Ascending aorta (tissue), 2 donors: ENCODE measurements around the gene EPHA1. TPM values are rescaled to one million over a fixed set of nuclear protein-coding genes. Genes with fewer than 3 reads are reported as not detected.

Experiments
- DNase-seq, 2 donors: peaks; one replicate each; pipeline ENCODE4 v3.0.0-alpha.2; 2019; ENCODE audit warnings: low spot score in 2 of 2
- H3K27ac ChIP-seq, 2 donors: fragments of 200-600 bp; sonication (generic); one replicate each; pipeline ENCODE4 v1.5.1; 2016 to 2017; ENCODE audit warnings: mild to moderate bottlenecking in 1 of 2
- H3K27me3 ChIP-seq: fragments of 200-600 bp; sonication (generic); one replicate; pipeline ENCODE4 v1.5.1; 2017
- H3K36me3 ChIP-seq, 2 donors: fragments of 200-600 bp; sonication (generic); one replicate each; pipeline ENCODE4 v1.5.1; 2016
- H3K4me1 ChIP-seq, 2 donors: fragments of 200-600 bp; sonication (generic); one replicate each; pipeline ENCODE4 v1.5.1; 2016 to 2017; ENCODE audit warnings: mild to moderate bottlenecking in 1 of 2
- H3K4me3 ChIP-seq, 2 donors: fragments of 200-600 bp; sonication (generic); one replicate each; pipeline ENCODE4 v1.5.1; 2016 to 2017; ENCODE audit warnings: mild to moderate bottlenecking in 1 of 2
- H3K9me3 ChIP-seq, 2 donors: fragments of 200-600 bp; sonication (generic); one replicate each; pipeline ENCODE4 v1.5.1; 2016
- intact Hi-C: fragments of 100-400 bp; cut with DNase I; formaldehyde crosslinking; loops from one replicate; pipeline ENCODE4 v1.15.1; 2023
- total RNA-seq: library from RNA; depleted of rRNA; stranded (reverse); fragments of >200 nt; gene quantifications from one replicate; pipeline ENCODE4 v1.1.0, GENCODE V29; 2016
- TF ChIP-seq, protein P1 (sequence below), 3 experiments: fragments of 200-600 bp in 2 of 3; fragments of 450-650 bp in 1 of 3; sonication (generic) in 2 of 3; IDR thresholded peaks; one replicate each; pipeline ENCODE4 v1.5.1; 2016 to 2019; ENCODE audit warnings: antibody characterized with exemption in 3 of 3, mild to moderate bottlenecking in 1 of 3, moderate library complexity in 1 of 3

The EPHA1 gene
- total RNA-seq, 1 donor from 2014 or later: not detected

DNA sequence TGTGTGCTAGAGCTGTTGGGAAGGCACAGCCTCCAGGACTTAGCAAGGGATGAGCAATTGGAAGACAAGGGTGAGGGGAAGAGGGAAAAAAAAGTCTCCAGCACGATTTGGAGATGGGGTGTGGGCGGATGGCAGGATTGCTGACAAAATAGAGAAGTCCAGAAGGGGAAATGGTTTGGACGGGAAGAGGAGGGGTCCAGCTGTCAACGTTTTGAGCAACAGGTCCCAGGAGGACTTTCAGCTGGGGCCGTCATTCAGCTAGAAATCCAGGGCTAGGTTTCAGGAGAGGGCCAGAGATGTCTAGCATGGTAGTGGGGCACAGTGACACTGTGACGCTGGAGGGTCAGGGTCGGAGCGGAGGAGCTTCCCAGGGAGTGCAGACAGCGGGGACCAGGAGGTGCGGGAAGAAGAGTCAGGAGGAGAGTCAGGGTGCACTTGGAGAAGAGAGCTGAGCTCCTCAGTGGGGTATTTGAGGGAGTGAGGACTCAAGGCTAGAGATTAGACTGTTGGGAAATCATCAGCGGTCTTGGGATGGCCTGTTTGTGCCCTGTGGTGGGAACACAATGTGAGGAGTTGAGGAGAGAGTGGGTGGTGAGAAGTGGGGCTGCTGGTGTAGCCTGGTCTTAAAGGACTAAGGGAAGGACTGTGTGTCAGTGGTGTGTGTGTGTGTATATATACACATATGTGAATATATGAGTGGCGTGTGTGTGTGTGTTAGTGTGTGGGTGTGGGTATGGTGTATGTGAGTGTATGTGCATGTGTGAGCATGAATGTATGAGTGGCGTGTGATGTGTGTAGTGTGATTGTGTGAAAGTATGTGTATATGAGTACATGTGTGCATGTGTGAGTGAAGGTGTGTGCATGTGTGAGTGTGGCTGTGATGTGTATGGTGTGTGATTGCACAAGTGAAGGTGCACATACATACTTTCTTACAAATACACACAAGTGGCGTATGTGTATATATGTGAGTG, 23.7 kb downstream of the EPHA1 start:
- Histone ChIP-seq H3K27ac (peak overlapping the region; percentile 97 to 99), H3K36me3 (peaks cover 27 to 60% of the 10 kb centered on the region in 2 donors)
- peak in 1 of 2 donors; percentile 67 for DNase-seq

DNA sequence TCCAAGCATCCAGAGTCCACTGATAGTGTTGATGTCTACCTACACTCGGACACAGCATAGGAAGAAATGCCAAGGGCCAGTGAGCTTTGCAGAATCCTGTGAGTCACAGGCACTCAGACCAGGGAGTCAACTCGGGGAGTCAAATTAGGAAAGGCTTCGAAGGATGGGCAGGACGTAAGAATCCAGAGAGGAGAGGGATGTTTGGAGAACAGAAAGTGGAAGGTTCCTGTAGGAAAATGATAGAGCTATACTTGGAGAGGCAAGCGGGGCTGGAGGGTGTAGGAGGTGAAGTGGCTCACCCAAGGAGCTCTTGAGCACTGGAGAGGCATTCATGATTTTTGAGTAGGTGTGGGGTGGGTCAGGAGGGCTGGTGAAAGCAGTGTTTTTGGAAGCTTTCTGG, 24.5 kb downstream of the EPHA1 start:
- TF ChIP-seq, protein P1, sequence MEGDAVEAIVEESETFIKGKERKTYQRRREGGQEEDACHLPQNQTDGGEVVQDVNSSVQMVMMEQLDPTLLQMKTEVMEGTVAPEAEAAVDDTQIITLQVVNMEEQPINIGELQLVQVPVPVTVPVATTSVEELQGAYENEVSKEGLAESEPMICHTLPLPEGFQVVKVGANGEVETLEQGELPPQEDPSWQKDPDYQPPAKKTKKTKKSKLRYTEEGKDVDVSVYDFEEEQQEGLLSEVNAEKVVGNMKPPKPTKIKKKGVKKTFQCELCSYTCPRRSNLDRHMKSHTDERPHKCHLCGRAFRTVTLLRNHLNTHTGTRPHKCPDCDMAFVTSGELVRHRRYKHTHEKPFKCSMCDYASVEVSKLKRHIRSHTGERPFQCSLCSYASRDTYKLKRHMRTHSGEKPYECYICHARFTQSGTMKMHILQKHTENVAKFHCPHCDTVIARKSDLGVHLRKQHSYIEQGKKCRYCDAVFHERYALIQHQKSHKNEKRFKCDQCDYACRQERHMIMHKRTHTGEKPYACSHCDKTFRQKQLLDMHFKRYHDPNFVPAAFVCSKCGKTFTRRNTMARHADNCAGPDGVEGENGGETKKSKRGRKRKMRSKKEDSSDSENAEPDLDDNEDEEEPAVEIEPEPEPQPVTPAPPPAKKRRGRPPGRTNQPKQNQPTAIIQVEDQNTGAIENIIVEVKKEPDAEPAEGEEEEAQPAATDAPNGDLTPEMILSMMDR (IDR thresholded peaks at IDR 0.05): no peak
- Histone ChIP-seq H3K4me1 (peaks cover 24 to 60% of the 10 kb centered on the region in 2 donors), H3K27me3 (no peaks in the 10 kb centered on the region), H3K27ac (peak overlapping the region; percentile 97 to 99), H3K36me3 (peaks cover 19 to 52% of the 10 kb centered on the region in 2 donors), H3K9me3 (no peaks in the 10 kb centered on the region), H3K4me3 (peak overlapping the region; percentile 89 to 97)
- intact Hi-C loops: loop anchor here (10.0 kb wide), 1 partner anchor 529 kb away; the partner anchor contains the start of gene EPHB6
- DNase-seq: peak in 1 of 2 donors; percentile 75

More for the DNA sequence above, 23.7 kb downstream of the EPHA1 start:
- Histone ChIP-seq H3K9me3 (no peaks in the 10 kb centered on the region), H3K4me3 (peak overlapping the region; percentile 89 to 97), H3K4me1 (peaks cover 24 to 65% of the 10 kb centered on the region in 2 donors), H3K27me3 (no peaks in the 10 kb centered on the region)
- TF ChIP-seq, protein P1 (IDR thresholded peaks at IDR 0.05): no peak
- intact Hi-C loops: loop anchor here (10.0 kb wide), 1 partner anchor 530 kb away; the partner anchor contains the start of gene EPHB6

DNA sequence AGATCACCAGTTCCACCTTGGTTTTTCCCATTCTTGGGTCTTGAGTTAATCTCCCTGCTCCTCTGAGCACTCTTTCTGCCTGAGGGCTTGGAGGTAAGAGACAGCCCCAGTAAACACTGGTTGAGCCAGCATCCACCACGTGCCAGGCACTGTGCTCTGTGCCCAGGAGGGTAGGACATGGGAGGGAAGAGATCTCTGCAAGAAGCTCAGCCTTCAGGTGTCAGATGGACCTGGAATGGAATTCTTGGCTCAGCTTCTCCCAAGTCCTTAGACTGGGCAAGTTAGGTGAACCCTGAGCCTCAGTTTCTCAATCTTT, 25.1 kb downstream of the EPHA1 start:
- no peaks in the 10 kb centered on the region for H3K27me3 ChIP-seq
- H3K27ac ChIP-seq: peak overlapping the region; percentile 97 to 99
- H3K4me3 ChIP-seq: peak overlapping the region; percentile 89 to 97
- TF ChIP-seq, protein P1 (IDR thresholded peaks at IDR 0.05): no peak
- H3K36me3 ChIP-seq: peaks cover 14 to 46% of the 10 kb centered on the region in 2 donors
- no peaks in the 10 kb centered on the region for H3K9me3 ChIP-seq
- DNase-seq: no peak
- peaks cover 22 to 57% of the 10 kb centered on the region in 2 donors for H3K4me1 ChIP-seq
- intact Hi-C loops: loop anchor here (10.0 kb wide), 1 partner anchor 529 kb away; the partner anchor contains the start of gene EPHB6

DNA sequence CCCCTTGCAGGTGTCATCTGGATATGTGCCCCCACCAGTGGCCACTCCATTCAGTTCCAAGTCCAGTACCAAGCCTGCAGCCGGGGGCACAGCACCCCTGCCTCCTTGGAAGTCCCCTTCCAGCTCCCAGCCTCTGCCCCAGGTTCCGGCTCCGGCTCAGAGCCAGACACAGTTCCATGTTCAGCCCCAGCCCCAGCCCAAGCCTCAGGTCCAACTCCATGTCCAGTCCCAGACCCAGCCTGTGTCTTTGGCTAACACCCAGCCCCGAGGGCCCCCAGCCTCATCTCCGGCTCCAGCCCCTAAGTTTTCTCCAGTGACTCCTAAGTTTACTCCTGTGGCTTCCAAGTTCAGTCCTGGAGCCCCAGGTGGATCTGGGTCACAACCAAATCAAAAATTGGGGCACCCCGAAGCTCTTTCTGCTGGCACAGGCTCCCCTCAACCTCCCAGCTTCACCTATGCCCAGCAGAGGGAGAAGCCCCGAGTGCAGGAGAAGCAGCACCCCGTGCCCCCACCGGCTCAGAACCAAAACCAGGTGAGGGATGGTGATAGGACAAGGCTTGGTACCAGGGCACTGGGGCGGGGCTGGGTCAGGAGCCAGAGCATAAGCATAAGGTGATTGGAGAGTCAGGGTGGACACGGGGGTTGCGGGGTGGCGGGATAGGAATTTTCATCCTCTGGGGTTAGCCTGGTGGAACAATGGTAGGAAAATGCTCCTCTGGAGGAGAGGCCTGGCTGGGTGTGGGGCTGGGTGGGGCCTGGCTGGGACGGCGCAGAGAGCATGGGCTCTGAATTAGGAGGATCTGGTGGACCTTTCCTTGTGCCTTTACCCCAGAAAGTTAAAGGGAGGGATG, 25.6 kb downstream of the EPHA1 start:
- TF ChIP-seq, protein P1 (IDR thresholded peaks at IDR 0.05): no peak
- Histone ChIP-seq H3K9me3 (no peaks in the 10 kb centered on the region), H3K36me3 (peaks cover 8 to 40% of the 10 kb centered on the region in 2 donors), H3K27me3 (no peaks in the 10 kb centered on the region), H3K4me3 (peak overlapping the region; percentile 89 to 97), H3K27ac (peak overlapping the region; percentile 97 to 99), H3K4me1 (peaks cover 19 to 52% of the 10 kb centered on the region in 2 donors)
- peak in 1 of 2 donors; percentile 64 for DNase-seq
- intact Hi-C loops: loop anchor here (10.0 kb wide), 1 partner anchor 528 kb away; the partner anchor contains the start of gene EPHB6

DNA sequence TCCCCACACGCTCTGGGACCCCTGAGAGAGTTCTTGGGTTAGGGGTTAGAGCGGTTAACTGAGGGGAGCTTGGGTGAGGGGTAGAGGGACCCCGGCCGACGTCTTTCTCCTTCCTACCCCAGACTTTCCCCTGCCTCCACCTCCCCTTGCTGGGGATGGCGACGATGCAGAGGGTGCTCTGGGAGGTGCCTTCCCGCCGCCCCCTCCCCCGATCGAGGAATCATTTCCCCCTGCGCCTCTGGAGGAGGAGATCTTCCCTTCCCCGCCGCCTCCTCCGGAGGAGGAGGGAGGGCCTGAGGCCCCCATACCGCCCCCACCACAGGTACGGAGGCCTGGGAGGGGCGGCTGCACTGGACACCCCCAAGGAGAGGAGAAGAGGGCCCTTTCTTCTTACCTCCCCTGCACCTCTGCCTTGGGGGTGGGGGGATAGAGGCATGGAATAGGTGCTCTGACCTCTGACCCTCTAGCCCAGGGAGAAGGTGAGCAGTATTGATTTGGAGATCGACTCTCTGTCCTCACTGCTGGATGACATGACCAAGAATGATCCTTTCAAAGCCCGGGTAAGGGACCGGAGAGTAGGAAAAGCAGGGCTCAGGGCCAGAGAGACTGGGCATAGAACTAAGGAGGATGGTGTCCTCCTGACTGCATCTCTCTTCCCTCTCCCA, 26.4 kb downstream of the EPHA1 start:
- Histone ChIP-seq H3K36me3 (peaks cover 7 to 33% of the 10 kb centered on the region in 2 donors), H3K9me3 (no peaks in the 10 kb centered on the region), H3K4me3 (peak overlapping the region; percentile 89 to 97), H3K27me3 (no peaks in the 10 kb centered on the region), H3K27ac (peak overlapping the region; percentile 97 to 99), H3K4me1 (peaks cover 14 to 44% of the 10 kb centered on the region in 2 donors)
- peak in 1 of 2 donors; percentile 60 for DNase-seq
- intact Hi-C loops: loop anchor here (10.0 kb wide), 1 partner anchor 527 kb away; the partner anchor contains the start of gene EPHB6
- TF ChIP-seq, protein P1 (IDR thresholded peaks at IDR 0.05): no peak
